Ishikawa (cell line): ENCODE data around the gene HDAC9.

Source experiments
- CEBPB ChIP-seq: IDR thresholded peaks from 2 replicates; pipeline ENCODE4 v1.6.1; 2012
- EGR1 ChIP-seq: IDR thresholded peaks from 2 replicates; pipeline ENCODE4 v1.6.1; 2012
- EP300 ChIP-seq: IDR thresholded peaks from 2 replicates; pipeline ENCODE4 v1.6.1; 2012; ENCODE audit warnings: borderline replicate concordance
- FOXM1 ChIP-seq: IDR thresholded peaks from 2 replicates; pipeline ENCODE4 v1.6.1; 2012; ENCODE audit warnings: low read depth, borderline replicate concordance
- MAX ChIP-seq: IDR thresholded peaks from 2 replicates; pipeline ENCODE4 v1.6.1; 2012
- TCF12 ChIP-seq: IDR thresholded peaks from 2 replicates; pipeline ENCODE4 v1.6.1; 2012; ENCODE audit warnings: low read depth
- TEAD4 ChIP-seq: IDR thresholded peaks from 2 replicates; pipeline ENCODE4 v1.6.1; 2012
- YY1 ChIP-seq: IDR thresholded peaks from 2 replicates; pipeline ENCODE4 v1.6.1; 2012; ENCODE audit warnings: low read depth
- ZBTB7A ChIP-seq: IDR thresholded peaks from 2 replicates; pipeline ENCODE4 v1.6.1; 2012; ENCODE audit warnings: low read depth
- TF ChIP-seq, protein P1 (sequence below): IDR thresholded peaks from 2 replicates; pipeline ENCODE4 v1.6.1; 2012; ENCODE audit warnings: low read depth, mild to moderate bottlenecking

GRCh38 chr7:18541871-18542212 is 46.3 kb downstream of the HDAC9 start:
- no peak for TF ChIP-seq MAX
- TF ChIP-seq CEBPB, result no peak
- TF ChIP-seq EGR1, result no peak
- no peak for TF ChIP-seq TEAD4
- no peak for TF ChIP-seq YY1
- TF ChIP-seq, protein P1, sequence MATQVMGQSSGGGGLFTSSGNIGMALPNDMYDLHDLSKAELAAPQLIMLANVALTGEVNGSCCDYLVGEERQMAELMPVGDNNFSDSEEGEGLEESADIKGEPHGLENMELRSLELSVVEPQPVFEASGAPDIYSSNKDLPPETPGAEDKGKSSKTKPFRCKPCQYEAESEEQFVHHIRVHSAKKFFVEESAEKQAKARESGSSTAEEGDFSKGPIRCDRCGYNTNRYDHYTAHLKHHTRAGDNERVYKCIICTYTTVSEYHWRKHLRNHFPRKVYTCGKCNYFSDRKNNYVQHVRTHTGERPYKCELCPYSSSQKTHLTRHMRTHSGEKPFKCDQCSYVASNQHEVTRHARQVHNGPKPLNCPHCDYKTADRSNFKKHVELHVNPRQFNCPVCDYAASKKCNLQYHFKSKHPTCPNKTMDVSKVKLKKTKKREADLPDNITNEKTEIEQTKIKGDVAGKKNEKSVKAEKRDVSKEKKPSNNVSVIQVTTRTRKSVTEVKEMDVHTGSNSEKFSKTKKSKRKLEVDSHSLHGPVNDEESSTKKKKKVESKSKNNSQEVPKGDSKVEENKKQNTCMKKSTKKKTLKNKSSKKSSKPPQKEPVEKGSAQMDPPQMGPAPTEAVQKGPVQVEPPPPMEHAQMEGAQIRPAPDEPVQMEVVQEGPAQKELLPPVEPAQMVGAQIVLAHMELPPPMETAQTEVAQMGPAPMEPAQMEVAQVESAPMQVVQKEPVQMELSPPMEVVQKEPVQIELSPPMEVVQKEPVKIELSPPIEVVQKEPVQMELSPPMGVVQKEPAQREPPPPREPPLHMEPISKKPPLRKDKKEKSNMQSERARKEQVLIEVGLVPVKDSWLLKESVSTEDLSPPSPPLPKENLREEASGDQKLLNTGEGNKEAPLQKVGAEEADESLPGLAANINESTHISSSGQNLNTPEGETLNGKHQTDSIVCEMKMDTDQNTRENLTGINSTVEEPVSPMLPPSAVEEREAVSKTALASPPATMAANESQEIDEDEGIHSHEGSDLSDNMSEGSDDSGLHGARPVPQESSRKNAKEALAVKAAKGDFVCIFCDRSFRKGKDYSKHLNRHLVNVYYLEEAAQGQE, result no peak
- no peak for TF ChIP-seq TCF12
- no peak for TF ChIP-seq FOXM1
- no peak for TF ChIP-seq ZBTB7A
- TF ChIP-seq EP300, result no peak
